ENCODE data around the gene RINT1.
A peak's percentile ranks its signal among the peaks of the same experiment; 100 is the strongest.
"Not testable (repeated sequence)": the region's sequence is repeated elsewhere in the genome, so short reads cannot be mapped to it uniquely, and the experiment has no call there.

Gene RINT1

GRCh38 chr7:105521717-105522463 is 10.1 kb upstream of the RINT1 start, which contains the start of gene PUS7:
PUS7 (minus strand) TSS chr7:105522271; CDS start chr7:105508512, 13,759 bp downstream.
- peak; percentile 93 for ATAC-seq
- TF ChIP-seq RARB (CRISPR knock-in tag; IDR thresholded peaks at IDR 0.05) (no peak), PPARA (CRISPR knock-in tag; IDR thresholded peaks at IDR 0.05; ENCODE audit: borderline replicate concordance) (no peak), POU6F1 (CRISPR knock-in tag; IDR thresholded peaks at IDR 0.05; ENCODE audit: borderline replicate concordance, low read depth) (no peak)

GRCh38 chr7:105524423-105524822 is 7.6 kb upstream of the RINT1 start:
- not testable (repeated sequence) for ATAC-seq

GRCh38 chr7:105524840-105525239 is 7.2 kb upstream of the RINT1 start:
- ATAC-seq: no peak
- no peak for TF ChIP-seq GLIS3 (CRISPR knock-in tag; IDR thresholded peaks at IDR 0.05)
- no peak for TF ChIP-seq ISL1 (CRISPR knock-in tag; IDR thresholded peaks at IDR 0.05)
- TF ChIP-seq ZNF565 (CRISPR knock-in tag; conservative IDR thresholded peaks at IDR 0.05; ENCODE audit: low read depth): no peak
- no peak for TF ChIP-seq PPARA (CRISPR knock-in tag; IDR thresholded peaks at IDR 0.05; ENCODE audit: borderline replicate concordance)
- no peak for TF ChIP-seq RARB (CRISPR knock-in tag; IDR thresholded peaks at IDR 0.05)
- TF ChIP-seq ZC3H10 (CRISPR knock-in tag; IDR thresholded peaks at IDR 0.05): no peak
- no peak for TF ChIP-seq CREB5 (CRISPR knock-in tag; IDR thresholded peaks at IDR 0.05; ENCODE audit: low read depth)
- TF ChIP-seq OSR1 (CRISPR knock-in tag; IDR thresholded peaks at IDR 0.05): no peak
- TF ChIP-seq CSDC2 (CRISPR knock-in tag; IDR thresholded peaks at IDR 0.05): no peak
- TF ChIP-seq CSRNP3 (CRISPR knock-in tag; IDR thresholded peaks at IDR 0.05): no peak
- TF ChIP-seq ZNF8 (CRISPR knock-in tag; IDR thresholded peaks at IDR 0.05): no peak
- no peak for TF ChIP-seq TSHZ2 (CRISPR knock-in tag; IDR thresholded peaks at IDR 0.05)
- TF ChIP-seq ZFP3 (CRISPR knock-in tag; IDR thresholded peaks at IDR 0.05): no peak
- TF ChIP-seq TOX (CRISPR knock-in tag; IDR thresholded peaks at IDR 0.05; ENCODE audit: borderline replicate concordance): no peak
- no peak for TF ChIP-seq POU6F1 (CRISPR knock-in tag; IDR thresholded peaks at IDR 0.05; ENCODE audit: borderline replicate concordance, low read depth)
- TF ChIP-seq ARNTL (CRISPR knock-in tag; IDR thresholded peaks at IDR 0.05; ENCODE audit: borderline replicate concordance, low read depth): no peak

- ATAC-seq: not testable (repeated sequence)
Observed at GRCh38 chr7:105527737-105528136, 4.3 kb upstream of the RINT1 start.

- ATAC-seq: no peak
- TF ChIP-seq ZNF565 (CRISPR knock-in tag; conservative IDR thresholded peaks at IDR 0.05; ENCODE audit: low read depth) (no peak), ZC3H10 (CRISPR knock-in tag; IDR thresholded peaks at IDR 0.05) (no peak), ZFP30 (CRISPR knock-in tag; IDR thresholded peaks at IDR 0.05) (no peak), PATZ1 (CRISPR knock-in tag; IDR thresholded peaks at IDR 0.05; ENCODE audit: borderline replicate concordance) (no peak), GLIS3 (CRISPR knock-in tag; IDR thresholded peaks at IDR 0.05) (no peak), ESRRG (CRISPR knock-in tag; IDR thresholded peaks at IDR 0.05) (no peak), PPARA (CRISPR knock-in tag; IDR thresholded peaks at IDR 0.05; ENCODE audit: borderline replicate concordance) (no peak), POU6F1 (CRISPR knock-in tag; IDR thresholded peaks at IDR 0.05; ENCODE audit: borderline replicate concordance, low read depth) (no peak), ZNF70 (CRISPR knock-in tag; IDR thresholded peaks at IDR 0.05) (no peak)
Observed at GRCh38 chr7:105530126-105530525, 1.9 kb upstream of the RINT1 start.

All from SK-N-SH treated with all-trans-retinoic acid at 6 μM for 48 hours (cell line).